Middle frontal gyrus (tissue), 1 donor: ENCODE data around the gene AR.

Experiments
- DNase-seq: peaks from one replicate; pipeline ENCODE4 v3.0.0-alpha.2; 2015; ENCODE audit warnings: low spot score; ENCODE audit errors: extremely low spot score

Gene AR

GRCh38 chrX:67543818-67544217 is at the start of gene AR:
Gene AR (plus strand): TSS chrX:67544021. CDS start chrX:67545147, 1,126 bp downstream.
- DNase-seq: no peak

DNA sequence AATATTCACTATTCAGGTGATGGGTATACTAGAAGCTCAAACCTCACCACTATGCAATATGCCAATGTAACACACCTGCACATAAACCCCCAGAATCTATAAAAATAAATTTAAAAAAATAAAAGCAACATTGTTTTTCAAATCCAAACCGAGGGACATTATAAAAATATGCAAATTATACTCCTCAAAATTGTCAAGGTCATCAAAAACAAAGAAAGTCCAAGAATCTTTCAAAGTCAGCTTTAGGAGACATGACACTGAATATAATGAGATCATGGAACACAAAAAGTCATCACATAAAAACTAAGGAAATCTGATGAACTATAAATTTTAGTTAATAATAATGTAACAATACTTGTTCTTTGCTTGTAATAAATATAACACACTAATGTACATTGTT is 43.2 kb upstream of the AR start:
- DNase-seq: no peak

DNA sequence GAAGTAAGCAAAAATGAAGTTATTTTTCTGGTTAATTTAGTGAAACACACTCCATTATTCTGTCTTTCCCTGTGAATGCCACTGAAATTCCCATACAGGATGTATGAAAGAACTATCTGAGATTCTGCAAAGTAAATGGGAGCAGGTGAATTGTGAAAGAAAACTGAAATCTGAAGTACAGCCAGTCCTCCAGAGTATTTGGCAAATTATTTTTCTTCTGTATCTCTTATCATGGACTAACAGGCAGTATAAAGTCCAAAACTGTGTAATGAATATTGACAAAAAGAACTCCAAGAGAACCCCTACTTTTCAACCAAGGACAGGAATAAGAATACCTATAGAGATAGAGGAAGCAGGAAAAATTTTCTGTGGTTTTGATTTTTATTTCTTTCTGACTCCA is 40.8 kb upstream of the AR start:
- no peak for DNase-seq

DNA sequence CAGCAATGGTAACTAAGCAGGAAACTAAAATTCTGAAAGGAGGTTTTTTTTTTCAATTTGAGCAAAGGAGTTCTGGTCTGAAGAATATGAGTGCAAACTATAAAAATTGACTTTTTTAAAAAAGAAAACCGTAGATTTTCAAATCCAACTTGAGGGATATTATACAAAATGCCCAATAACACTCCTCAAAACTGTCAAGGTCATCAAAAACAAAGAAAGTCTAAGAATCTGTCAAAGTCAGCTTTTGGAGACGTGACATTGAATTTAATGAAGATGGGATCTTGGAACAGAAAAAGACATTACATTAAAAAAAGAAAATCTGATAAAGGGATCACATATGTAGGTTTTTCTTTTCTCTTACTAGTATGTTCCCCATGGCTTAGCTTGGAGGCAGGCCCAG is 40.4 kb upstream of the AR start:
- DNase-seq: no peak

DNA sequence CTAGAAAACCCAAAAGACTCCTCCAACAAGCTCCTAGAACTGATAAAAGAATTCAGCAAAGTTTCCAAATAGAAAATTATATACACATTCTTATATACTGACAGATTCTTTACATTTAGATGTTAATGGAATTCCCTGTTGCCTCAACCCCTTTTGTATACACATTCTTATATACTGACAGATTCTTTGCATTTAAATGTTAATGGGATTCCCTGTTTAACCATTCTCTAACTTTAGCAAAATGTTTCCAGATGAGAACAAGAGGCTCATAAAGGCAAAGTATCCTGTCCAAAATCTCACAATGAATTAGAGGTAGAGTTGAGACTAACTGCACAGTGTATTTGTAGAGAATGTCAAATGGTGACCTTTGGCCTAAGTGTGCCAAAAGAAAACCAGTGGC is 23.1 kb upstream of the AR start:
- DNase-seq: no peak

DNA sequence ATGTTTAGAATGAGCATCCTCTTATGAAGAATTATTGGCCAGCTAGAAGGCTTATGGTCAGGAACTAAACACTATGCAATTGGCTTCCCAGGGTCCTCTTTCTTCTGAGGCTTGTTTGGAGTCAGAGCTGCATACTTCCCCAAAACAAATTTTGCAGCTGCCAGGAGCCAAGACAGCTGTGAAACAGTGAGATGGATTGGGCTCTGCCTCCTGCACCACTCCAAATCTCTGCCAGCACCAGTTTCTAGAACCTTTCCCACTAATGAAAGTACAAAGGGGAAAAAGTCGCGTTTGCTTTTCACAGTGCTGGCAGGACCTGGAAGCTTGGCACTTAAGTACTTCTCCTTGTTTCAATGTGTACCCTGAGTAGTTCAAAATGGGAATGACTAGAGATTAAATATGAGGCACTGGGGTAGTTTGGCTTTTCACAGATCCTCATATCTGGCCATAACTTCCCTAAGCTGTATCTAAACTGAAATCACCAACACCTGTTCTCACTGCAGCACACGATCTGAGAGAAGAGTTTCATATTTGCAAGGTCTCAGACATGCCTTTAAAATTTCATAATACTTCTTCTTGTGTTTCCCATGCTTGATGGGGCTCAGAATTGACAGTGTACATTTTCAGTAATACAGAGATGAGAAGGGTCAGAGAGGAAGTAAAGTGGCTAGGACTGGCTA is 20.7 kb upstream of the AR start:
- DNase-seq: no peak

DNA sequence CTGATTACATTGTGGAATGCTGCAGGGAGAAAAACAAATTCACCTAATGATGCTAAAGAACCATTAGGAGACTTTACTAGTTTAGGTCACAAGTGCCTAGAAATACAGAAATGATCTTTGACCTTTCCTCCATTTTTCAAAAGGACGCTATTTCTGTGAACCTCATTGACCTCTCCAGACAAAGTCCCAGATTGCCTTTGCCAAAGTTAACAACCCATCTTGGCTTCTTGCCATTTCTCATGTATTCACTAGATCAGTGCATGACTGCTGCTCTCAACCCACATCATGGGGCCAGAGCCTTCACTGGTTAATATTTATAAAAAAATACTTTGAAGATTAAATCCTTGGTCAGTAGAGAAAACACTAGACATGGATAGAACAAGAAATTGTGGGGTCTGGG is 19.9 kb upstream of the AR start:
- DNase-seq: no peak

- DNase-seq: no peak
These were observed 19.4 kb upstream of the AR start for GRCh38 chrX:67524428-67524827.

DNA sequence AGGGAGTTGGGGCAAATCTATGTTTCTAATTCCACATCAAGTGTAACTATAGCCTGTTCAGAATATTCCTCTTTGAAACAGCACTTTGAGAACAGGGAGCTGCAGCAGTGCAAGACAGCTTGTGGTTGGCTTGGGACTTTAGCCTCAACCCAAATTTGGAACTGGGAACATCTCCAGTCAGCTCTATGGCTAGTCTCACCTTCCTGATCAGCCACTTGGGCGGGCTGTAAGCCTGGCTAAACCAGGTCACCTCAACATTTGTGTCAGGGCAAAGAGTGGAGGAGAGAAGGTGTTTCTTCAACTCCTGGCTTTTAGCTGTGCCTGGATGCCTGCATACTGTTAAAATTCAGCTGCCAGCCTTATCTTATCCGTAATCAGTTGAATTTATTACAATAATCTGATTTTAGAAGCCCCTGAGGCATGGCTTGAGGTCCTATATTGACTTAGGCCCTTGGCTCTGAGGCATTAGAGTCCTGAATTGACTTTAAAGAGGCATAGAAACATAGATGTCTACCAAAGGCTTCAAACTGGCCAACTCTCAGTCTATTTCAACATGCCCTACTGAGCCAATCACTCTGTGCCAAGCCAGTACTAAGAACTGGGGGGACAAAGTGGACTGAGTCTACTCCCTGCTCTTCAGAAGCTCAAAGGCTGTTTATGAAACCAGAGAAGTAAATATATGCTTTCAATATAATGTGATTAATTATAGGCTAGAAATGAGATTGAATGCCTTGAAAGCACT is 18.7 kb upstream of the AR start:
- DNase-seq: no peak

DNA sequence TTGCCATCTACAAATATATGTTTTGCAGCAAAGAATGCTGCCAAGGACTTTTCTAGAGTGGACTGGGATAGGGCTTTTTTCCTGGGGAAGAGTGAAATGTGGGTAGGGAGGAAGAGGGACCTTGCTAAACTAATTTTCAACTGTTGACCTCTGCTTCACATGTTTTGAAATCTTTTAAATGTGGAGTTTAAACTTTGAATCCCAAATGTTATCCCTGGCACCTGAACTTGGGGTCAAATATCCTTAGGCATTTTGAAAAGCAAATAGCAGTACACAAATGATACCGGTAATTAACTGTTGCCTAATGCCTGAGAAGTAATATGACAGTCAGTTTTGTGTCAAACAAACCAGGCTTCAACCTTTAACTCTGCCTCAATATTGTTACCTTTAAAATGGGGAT is 7.3 kb upstream of the AR start:
- DNase-seq: no peak

- DNase-seq: no peak
These were observed 5.4 kb upstream of the AR start for GRCh38 chrX:67538383-67538782.

GRCh38 chrX:67544281-67545035 is 637 bp downstream of the AR start:
- DNase-seq: no peak

- DNase-seq: no peak
These were observed 1.4 kb downstream of the AR start for GRCh38 chrX:67545036-67545821.

- no peak for DNase-seq
These were observed 2.2 kb downstream of the AR start for GRCh38 chrX:67545893-67546495.

- no peak for DNase-seq
These were observed 2.9 kb downstream of the AR start for GRCh38 chrX:67546496-67547423.

GRCh38 chrX:67555578-67556203 is 11.9 kb downstream of the AR start:
- DNase-seq: no peak

- no peak for DNase-seq
These were observed 14.4 kb downstream of the AR start for GRCh38 chrX:67558267-67558666.

- DNase-seq: no peak
These were observed 19.9 kb downstream of the AR start for GRCh38 chrX:67563469-67564448.
